HG02759 (cell line): ENCODE data around the gene TMEM117.

Experiments used
- ATAC-seq: cut with Tn5 transposase; IDR thresholded peaks from one replicate; pipeline ENCODE4 v1.9.1; 2021; ENCODE audit warnings: mild to moderate bottlenecking, moderate library complexity; ENCODE audit not compliant: unreplicated experiment

TMEM117 gene

DNA sequence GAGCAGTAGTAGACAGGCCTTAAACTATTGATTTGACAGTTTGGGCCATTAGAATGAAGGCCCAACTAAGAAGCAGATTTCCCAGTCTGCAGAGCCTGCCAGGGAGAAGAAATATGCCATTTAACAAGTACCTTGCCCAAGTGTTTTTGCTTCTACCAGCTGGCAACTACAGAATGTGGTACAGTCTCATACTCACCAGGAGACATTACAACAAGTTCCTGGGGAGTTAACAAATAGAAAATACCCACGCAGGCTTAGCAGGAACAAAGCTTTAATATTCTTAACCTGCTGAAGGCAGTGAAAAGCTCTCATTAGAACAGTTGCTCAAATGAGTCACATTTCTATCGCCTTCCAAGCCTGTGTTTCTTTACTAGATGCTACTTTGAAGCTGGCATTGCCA is 241.0 kb downstream of the TMEM117 start:
- ATAC-seq, result no peak

GRCh38 chr12:44077294-44077693 is 241.4 kb downstream of the TMEM117 start:
- ATAC-seq, result no peak

- ATAC-seq, result no peak
These were observed 242.4 kb downstream of the TMEM117 start for GRCh38 chr12:44078273-44078672.

- ATAC-seq, result no peak
These were observed 252.8 kb downstream of the TMEM117 start for GRCh38 chr12:44088647-44089046.

DNA sequence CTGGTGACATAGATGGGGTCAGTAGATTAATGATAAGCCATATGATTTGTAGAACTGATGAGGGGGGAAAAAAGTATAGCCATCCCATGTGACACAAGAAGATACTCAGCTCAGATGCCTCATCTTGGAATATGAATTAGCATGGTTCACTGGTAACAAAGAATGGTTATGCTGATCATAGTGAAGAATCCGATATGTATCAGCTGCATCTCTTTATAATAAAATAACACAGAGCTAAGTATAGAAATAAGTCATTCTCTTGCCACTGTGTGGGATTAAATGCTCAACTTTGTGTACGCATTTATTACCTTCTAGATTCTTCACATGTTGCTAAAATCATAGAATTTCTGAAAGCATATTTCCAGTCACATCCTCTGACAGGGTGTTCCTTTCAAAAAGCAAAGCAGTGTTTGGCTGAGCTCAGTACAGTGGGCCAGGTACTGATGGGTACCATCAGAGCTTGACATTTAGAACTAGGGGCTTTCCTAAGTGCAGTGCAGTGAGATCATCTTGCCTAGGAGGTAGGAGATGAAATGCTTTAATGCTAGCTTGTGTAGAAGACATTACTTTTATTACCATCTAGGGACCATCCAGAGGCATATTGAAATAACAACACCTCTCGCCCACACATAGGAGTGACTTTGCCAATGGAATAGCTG is 256.2 kb downstream of the TMEM117 start:
- no peak for ATAC-seq

- ATAC-seq, result no peak
These were observed 262.9 kb downstream of the TMEM117 start for GRCh38 chr12:44098786-44099185.

GRCh38 chr12:44099486-44099885 is 263.6 kb downstream of the TMEM117 start:
- ATAC-seq, result no peak

DNA sequence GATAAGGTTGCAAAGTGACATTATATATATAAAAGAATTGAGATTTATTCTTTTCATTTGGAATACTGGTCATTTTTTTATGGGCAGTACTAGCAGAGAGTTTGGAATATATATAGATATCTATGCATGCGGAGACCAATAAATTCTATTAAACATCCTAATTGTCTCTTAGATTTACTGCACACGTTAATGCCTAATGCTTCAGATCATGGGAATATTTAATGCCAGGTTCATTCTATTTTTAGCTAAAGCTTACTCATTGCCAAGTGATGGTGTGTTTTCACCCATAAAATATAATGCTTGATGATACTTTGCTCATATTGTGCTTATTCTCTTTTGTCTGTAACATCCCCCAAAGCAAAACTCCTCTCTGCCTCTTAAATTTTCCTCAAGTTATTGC is 264.4 kb downstream of the TMEM117 start:
- no peak for ATAC-seq

DNA sequence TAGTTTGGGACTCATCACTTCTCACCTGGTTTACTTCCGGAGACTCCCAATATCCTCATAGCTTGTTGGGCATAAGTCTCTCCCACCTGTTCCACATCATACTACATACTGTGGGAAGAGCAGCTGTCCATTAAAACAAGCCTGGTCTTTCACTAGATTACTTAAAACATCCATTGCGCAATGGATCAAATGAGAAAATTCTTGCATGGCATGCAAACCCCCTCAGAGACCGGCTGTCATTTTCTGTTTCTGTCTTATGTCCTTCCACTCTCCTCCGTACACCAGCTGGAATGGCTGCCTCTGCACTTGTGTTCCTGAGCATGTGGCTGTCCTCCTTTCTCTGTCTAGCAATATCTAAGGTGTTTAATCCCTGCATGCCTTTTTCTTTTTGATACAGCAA is 265.6 kb downstream of the TMEM117 start:
- no peak for ATAC-seq

DNA sequence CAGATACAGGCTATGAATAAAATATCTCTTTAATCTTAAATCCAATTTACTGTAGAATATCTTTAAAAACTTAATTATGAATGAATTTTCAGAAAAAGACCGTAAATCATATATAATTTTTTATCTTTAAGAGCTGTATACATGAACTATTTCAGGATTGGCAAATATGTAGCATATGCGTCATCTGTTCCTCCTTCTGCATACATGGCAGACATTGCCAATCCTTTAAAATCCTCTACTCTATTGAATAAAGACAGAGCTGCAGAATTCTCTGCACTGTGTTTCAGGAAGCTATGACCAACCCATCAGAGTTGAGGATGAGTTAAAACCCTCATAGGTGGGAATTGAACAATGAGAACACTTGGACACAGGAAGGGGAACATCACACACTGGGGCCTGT is 279.0 kb downstream of the TMEM117 start:
- ATAC-seq, result no peak

DNA sequence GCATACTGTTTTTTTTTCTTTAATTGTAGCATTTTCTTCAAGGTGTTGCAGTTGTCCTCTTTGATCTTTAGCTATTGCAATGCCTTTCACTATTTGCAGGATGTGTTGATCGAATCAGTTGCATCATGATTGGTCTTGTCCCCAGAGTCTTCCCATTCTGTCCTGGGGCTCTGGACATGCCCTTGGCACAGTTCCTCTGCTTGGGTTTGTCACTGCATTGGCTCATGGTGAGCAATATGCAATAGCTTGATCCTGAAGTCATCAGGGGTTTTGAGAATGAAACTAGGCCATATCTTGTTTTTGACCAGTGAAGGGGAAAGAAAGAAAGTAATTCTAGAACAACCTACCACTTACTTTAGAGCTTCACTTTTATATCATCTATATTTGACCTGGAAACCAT is 281.5 kb downstream of the TMEM117 start:
- ATAC-seq, result no peak

DNA sequence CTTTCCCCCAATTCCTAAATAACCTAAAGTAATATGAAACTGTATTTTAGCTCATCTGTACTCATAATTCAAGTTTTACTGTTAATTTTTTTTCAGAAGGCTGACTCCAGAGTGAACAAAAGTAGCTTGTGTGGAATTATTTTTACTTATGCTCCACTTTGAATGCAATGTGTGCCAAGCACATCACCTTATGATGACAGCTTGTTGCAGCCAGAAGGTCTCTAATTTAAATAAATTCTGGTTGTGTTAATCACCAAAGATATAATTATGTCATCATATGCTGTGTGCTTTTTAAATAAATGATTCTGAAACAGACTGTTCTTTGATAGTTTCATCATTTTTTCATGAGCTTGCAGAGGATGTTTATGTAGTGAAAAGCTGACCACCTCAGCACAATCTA is 283.1 kb downstream of the TMEM117 start:
- ATAC-seq, result no peak

DNA sequence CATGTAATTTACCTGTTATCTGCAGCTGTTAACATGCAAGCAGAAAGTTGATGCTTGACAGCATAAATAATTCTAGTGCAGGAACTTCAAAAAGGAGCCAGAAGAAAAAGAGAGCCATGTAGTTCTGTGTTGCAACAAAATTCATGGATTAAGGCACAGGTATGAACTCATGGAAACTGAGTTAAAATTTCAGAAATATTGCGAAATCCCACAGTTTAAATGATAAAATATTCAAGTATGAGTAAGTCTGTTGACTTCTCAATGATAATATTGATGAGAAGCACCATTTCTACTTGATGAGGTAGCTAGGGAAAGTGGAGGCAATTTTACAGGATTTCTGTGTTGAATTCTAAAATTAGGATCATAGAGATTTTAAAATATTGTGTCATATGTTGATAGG is 290.9 kb downstream of the TMEM117 start:
- no peak for ATAC-seq

- ATAC-seq, result no peak
These were observed 292.3 kb downstream of the TMEM117 start for GRCh38 chr12:44127966-44128710.

DNA sequence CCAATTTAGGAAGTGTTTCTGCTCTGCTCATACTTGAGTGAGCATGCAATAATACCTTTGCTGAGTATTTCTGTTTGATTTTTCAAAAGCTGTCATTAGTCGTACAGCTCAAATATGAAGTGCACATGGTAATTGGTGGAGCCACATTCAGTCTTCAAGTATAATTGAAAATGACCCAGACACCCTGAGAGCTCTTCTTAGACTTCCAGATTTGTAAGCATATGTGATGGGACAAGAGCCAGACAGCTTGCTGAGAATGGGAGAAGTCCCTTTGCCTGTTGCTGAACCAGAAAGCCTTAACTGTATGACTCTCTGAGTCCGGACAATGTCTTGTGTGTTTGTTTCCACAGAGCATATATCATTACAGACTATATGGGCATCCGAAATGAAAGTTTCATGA is 307.3 kb downstream of the TMEM117 start:
- ATAC-seq, result no peak

DNA sequence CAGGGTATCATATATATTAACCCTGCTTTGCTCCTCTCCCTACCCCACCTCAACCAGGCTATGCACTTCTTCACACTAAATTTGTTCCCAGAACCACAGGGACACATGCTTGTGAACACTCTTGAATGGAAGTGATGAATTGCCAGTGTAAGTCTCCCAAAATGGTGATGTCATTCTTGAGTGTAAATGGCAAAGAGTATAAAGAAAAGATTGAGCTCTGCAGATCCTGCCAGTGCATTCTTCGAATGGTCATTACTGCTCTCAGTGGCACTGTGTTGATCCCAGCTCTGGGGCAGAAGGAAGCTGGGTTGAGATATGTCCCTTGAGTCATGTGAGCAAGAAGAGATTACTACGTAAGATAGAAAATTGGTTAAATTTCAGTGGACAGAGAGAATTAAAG is 313.1 kb downstream of the TMEM117 start:
- ATAC-seq, result no peak

DNA sequence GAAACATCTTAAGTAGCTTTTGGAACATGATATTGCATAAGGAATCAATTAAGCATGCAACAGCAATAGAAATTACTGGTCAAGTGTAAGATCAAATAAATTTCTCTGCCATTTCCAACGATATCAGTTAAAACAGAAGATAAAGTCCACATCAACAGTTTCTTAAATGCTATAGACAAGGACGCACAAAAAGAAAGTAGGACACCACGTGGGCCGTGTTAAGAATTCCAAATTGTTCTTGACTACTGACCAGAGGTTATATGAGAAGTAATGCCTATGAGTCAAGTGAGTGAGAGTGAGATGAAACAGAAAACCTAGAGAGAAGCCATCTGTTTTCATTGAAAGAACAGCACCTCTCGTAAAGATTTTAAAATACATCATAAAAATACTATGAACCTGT is 318.2 kb downstream of the TMEM117 start:
- ATAC-seq, result no peak

DNA sequence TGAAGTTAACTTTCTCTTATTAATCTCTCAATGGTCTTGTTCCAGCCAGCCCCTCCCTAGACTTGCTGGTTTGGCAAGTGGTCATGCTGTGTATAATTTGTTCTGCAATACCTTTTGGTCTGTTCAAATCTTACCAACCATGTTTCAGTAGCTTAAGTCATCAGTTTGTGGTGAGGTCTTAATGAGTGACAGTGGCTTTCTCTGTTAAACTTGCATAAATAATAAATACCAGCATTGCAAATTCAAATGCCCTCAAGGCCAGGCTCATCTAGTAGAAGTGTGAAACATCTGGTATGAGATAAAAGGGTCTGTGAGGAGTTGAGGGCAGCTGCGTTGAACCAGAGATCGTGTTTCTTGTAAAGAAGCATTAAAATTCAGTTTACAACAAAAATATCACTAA is 319.5 kb downstream of the TMEM117 start:
- no peak for ATAC-seq

GRCh38 chr12:44157359-44157758 is 321.5 kb downstream of the TMEM117 start:
- peak; percentile 74 for ATAC-seq

DNA sequence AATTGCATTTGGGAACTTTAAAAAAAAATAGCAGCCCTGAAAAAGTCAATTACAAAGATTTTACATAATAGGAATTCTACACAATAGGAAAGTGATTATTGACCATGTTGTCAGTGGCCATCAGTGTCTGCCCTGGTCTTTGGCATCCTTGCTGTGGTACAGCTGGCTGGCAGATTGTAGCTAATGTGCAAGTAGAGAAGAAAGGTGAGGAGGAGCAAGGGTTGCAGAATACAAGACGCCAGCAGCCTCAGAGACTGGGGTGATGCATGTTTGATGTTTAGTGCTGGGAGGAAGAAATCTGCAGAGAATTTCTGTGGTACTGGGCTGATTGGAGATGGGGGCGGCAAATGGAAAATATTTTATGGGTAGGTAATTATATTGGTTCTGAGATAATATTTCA is 322.9 kb downstream of the TMEM117 start:
- no peak for ATAC-seq

DNA sequence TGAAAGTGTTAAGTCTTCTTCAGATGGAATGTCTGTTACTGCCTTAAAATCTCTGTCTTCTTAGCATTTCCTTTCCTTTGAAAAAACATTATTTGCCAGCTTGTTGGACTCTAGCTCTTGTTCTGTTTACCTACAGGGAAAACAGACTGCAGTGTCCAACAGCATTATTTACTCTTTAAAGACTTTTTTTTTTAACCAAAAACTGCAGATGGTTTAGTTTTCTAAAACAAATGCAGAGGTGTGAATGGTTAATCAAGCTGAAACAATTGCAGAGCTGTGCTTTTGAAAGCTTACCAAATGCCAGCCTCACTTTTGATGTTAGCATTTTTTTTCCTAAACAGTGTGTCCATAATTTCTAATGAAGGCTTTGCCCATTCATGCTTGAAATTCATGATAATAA is 323.3 kb downstream of the TMEM117 start:
- ATAC-seq, result no peak

DNA sequence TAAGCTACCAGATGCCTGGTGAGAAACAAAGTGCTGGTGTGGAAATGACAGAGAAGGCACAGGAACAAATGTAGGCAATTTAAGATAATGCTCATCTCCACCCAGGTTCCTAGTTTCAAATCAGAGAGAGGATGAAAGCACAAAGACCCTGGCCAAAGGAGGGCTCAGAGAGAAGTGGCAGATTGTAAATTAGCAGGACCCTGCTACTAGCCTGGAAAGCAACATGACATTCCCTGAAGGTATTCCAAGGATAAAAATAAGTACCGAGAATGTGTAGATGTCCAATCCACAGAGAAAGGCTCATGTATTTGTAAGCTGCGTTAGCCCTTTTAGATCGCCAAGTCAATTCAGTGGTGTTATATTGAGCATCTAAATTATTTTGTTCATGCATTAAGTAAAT is 324.0 kb downstream of the TMEM117 start:
- no peak for ATAC-seq

DNA sequence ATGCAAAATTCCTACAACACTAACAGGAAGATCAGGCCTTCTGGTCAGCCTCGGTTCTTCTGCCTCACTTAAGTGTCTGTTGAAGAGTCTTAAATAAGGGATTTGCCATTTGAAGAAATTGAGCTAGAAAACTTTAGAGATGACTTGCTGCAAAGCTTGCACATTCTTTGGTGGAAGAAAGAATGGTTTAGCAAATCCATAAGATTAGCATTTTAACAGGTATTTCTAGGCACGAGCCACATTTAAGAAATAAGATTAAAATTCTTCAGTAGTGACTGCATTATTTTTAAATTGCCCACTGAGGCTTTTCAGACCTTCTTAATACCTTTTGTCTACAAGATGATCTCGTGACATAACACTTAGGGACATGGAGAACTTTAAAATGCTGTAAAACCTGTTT is 327.1 kb downstream of the TMEM117 start:
- ATAC-seq, result no peak
